Stimulated activated CD8-positive, alpha-beta memory T cell treated with anti-CD3 and anti-CD28 coated beads, Interleukin-15, amount 100 ng/mL, for 48 hours (primary cell): ENCODE measurements around the gene RAE1.
A peak's percentile ranks its signal among the peaks of the same experiment; 100 is the strongest.

Experiments
- DNase-seq, 2 donors: peaks; one replicate each; pipeline ENCODE4 v3.0.0-alpha.2; 2020; ENCODE audit warnings: low read depth in 2 of 2

RAE1 gene

GRCh38 chr20:57351042-57351783 lies at the start of gene RAE1:
Gene RAE1, plus strand, starts transcription at chr20:57351255. Its CDS starts 2,784 bp downstream, at chr20:57354039.
- peak; percentile 82 to 86 for DNase-seq

GRCh38 chr20:57306747-57307146 lies 44.3 kb upstream of the RAE1 start:
- no peak for DNase-seq

DNA sequence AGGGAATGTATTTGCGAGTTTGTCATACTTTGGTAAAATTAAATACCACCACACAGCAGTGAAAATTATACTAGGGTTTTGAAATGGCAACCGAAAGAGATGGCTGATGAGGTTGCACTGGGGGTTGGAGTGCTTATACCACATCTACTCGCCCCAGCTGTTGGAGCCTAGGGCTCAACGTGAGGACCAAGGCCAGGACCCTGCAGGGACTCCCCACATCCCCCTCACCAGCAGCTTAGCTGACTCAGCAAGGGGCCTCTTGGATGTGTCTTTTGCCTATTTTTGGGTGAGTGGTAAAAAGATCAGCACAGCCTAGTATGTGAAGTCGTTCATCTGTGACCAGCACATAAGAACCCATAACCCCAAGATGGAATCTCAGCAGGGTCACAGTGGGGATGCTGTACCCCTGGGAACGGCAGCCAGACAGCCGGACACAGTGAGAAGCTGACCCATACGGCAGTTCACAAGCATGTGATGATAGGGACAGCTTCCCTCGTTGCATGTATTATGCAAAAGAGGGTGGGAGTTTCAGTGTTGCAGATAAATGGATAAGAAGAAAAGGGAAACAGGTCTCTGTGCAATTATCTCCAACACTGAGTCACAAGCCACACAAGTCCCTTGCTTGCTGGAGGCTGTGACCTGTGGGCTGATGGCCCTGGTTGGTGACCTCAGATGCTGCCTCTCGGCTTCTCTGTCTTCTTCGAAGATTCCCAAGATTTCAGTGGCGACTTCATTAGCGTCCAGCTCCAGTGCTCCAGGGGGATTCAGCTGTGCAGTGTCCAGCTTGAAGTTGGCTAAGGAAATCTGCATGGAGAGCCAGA lies 42.4 kb upstream of the RAE1 start:
- no peak for DNase-seq

- no peak for DNase-seq
These were observed 41.4 kb upstream of the RAE1 start for GRCh38 chr20:57309544-57310115.

DNA sequence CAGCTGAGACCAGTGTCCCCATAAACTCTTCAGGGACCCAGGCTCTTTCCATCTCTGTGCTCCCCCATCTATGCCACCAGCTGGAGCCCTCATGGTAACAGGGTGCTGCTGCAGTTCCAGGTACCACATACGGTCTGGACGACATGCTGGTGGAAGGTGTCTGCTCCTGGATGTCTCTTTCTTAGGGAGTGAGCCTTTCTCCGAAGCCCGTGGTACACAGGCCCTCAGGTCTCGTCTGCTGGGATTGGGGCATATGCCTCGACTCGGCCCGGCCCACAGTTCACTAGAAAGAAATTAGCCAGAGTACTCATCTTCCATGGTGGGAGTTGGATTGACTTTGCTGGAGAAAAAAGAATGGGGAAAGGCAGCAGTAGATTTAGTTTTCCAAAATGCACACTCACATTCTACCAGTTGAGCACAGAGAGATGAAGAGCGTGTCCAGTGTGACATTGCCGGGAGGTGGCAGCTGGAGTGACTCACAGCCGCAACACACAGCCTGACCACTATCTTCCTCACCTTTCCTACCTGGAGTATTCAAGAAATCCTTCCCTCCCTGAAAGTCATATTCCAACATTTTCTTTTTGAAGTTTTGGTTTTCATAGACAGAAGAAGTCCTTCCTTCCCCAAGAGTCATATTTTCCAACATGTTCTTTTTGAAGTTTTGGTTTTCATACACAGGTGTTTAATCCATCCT lies 40.1 kb upstream of the RAE1 start:
- DNase-seq: no peak

GRCh38 chr20:57312138-57312537 lies 38.9 kb upstream of the RAE1 start:
- no peak for DNase-seq

- no peak for DNase-seq
These were observed 37.8 kb upstream of the RAE1 start for GRCh38 chr20:57313230-57313629.

GRCh38 chr20:57313951-57314350 lies 37.1 kb upstream of the RAE1 start:
- no peak for DNase-seq

DNA sequence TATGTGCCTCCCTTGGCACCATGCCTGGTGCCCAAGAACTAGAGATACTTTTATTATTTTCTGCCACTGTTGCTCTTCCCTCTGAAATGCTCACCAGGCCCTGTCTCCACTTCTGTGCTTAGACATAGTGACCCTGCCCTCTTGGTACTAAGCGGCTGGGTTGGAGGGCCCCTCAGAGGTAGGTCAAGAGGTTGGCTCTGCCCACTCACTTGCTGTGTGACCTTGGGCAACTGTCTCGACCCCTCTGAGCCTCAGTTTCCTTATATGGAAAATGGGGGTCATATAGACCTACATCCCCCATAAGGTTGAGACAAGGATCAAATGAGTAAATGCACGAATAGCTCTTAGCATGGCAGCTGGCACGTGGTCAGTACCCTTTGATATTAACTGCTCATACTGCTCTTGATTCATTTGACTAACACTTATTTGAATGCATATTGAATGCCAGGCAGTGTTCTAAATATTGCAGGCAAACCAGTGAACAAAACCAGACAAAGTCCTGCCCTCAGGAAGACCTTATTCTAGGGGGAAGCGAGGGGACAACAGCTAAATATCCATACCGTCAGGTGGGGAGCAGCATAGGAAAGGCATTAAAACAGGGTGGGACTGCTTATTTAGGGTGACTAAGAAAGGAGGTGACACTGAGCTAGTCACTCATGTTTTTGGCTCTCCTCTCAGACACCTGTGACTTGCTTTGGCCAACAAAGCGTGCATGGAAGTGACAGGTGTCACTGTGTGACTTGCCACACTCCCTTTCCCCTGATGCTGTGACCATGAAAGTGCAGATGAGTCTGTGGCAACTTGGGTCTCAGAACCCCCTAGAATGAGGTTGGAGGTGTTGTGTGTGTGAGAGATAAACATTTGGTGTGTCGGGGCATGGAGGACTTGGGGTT lies 35.7 kb upstream of the RAE1 start:
- DNase-seq: no peak

GRCh38 chr20:57315976-57316480 lies 35.0 kb upstream of the RAE1 start:
- no peak for DNase-seq

- DNase-seq: no peak
These were observed 34.3 kb upstream of the RAE1 start for GRCh38 chr20:57316795-57317201.

DNA sequence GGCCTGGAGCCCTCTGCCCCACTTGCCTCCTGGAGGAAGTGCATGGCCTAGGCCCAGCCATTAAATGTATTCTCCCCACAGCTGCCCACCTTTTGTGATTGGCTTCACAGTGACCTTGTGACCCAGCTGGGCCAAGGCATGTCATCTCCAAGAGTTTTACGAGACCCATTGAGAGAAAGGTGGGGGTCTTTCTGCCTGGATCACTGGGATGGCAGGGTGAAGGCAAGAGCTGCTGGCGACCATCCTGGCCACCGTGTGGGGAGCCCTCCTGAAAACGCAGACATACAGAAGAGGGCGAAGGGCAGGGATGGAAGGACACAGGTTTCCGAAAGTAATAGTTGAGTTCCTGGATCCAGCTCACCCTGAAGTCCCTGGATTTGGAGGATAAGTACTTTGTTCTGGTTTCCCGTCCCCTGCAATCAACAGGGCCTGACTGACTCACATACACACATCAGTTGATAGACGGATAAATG lies 33.7 kb upstream of the RAE1 start:
- DNase-seq: no peak

DNA sequence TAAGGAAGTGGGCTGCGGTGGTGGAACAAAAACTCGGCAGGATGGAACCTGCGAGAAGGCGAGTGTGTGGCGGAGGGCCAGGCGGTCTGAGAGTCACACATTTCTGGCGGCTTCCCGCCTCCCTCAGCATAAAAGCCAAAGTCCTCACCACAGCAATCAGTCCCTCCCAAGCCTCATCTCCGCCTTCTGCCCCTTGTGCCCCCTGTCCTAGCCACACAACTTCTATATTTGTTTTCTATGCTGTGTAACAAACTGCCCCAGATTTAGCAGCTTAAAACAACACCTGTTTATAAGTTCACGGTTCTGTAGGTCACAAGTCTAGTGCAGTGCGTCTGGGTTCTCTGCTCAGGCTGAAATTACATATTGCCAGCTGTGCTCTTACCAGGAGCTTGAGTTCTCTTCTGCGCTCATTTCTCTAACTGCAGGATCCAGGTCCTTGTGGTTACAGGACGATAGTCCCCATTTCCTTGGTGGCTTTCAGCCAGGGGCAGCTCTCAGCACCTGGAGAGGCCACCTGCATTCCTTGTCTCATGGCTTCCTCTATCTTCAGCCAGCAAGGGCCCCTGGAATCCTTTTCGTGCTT lies 33.2 kb upstream of the RAE1 start:
- DNase-seq: no peak

DNA sequence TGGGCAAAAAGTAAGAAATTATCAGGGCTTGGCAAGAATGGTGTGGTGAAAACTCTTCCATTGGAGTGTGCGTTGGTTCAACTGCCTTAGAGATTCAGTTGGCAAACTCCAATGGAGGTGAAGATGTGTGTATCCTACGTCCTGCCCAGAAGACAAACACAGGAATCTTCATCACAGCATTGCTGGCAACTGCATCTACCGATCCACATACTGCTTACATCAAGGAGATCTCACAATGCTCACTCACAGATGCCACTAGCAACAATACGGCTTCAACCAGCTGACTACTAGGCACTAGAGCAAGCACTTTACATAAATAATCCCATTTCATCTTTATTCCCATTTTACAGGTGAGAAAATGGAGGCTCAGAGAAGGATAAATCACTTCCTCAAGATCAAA lies 31.5 kb upstream of the RAE1 start:
- DNase-seq: no peak

- no peak for DNase-seq
These were observed 30.7 kb upstream of the RAE1 start for GRCh38 chr20:57320358-57320757.

- DNase-seq: no peak
These were observed 29.9 kb upstream of the RAE1 start for GRCh38 chr20:57321142-57321541.

DNA sequence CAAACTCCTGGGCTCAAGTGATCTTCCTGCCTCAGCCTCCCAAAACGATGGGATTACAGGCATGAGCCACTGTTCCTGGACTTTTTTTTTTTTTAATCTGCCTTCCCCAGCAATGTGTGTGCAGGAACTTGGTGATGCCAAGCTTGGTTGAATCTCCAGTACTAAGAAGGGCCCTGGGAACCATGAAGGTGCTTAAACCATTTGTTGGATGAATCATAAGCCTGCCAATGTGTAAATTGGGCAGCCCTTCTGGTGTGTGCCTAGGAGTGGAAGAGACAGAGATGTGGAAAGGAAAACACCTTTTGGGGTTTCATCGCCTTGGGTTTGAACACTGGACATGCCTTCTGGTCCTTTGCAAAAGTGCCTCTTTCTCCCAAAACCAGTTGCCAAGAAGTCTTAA lies 28.6 kb upstream of the RAE1 start:
- no peak for DNase-seq

DNA sequence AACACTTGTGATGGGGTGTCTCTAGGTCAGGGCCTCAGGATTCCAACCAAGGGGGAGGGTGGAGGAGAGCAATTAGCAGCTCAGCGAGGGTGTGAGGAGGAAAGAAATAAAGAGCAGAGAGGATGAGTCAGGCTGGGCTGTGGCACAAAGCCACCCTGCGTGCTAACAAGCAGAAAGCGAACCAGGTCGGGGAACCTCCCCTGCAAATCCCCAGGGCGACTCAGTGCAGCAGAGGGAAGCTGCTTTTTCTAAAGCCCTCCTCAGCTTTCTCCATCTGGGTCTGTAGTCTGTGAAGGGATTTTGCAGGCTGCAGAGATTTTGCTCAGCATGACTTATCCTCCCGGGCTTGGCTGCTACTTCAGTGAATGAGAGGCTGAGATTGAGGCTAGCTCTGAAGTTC lies 28.0 kb upstream of the RAE1 start:
- no peak for DNase-seq

DNA sequence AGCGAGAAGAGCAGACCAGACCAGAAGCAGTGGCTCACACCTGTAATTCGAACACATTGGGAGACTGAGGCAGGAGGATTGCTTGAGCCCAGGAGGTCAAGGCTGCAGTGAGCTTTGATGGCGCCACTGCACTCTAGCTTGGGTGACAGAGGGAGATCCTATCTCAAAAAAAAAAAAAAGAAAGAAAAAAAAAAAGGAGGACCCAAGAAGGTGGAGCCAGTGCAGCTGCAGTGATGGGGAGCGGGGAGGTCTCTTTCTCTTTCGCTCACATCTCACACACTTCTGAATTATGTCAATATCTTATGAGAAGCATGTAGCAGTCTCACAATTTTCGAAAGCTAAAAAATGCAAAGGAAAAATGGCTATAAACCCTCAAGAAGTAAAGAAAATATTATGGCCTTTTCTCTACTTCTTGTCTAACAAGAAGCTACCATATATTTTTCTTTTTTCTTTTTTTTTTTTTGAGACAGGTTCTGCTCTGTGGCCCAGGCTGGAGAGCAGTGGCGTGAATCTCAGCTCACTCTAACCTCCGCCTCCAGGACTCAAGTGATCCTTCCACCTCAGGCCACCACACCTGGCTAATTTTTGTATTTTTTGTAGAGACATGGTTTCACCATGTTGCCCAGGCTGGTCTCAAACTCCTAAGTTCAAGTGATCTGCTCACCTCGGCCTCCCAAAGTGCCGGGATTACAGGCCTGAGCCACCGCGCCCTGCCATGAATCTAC lies 25.3 kb upstream of the RAE1 start:
- DNase-seq: no peak
